Erythroblast (primary cell): ENCODE measurements around the gene C4orf36.

Source experiments
- DNase-seq, 2 experiments: peaks; one replicate each; lab custom pipeline; 2025; lab: John Stamatoyannopoulos, UW
- GATA1 ChIP-seq: IDR thresholded peaks from 2 replicates; pipeline ENCODE4 v1.6.1; 2011; ENCODE audit warnings: low read depth, mild to moderate bottlenecking, control low read depth, low read length, moderate library complexity
- POLR2A ChIP-seq: IDR thresholded peaks from 2 replicates; pipeline ENCODE4 v1.6.1; 2011; ENCODE audit warnings: mild to moderate bottlenecking, low read length

Gene C4orf36

GRCh38 chr4:86856896-86857295 lies 35.3 kb downstream of the C4orf36 start:
- TF ChIP-seq GATA1 (no peak), POLR2A (no peak)
- no peak for DNase-seq

- TF ChIP-seq GATA1 (no peak), POLR2A (no peak)
- DNase-seq, result no peak
Observed at GRCh38 chr4:86855572-86855971, 36.6 kb downstream of the C4orf36 start.

DNA sequence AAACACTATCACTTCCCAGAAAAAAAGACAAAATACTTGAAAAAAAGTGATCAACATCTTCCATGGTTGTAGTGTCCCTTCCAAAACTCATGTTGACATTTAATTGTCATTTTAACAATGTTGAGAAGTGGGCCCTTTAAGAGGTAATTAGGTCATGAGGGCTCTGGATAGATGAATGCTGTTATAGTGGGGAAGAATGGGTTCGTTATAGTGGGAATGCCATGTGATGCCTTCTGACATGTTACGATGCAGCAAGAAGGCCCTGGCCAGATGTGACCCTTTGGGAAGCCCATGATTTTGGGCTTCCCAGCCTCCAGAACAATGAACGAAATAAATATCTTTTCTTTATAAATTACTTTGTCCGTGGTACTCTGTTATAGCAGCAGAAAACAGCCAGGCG lies 39.0 kb downstream of the C4orf36 start:
- DNase-seq, result no peak
- no peak for TF ChIP-seq POLR2A
- TF ChIP-seq GATA1, result no peak

DNA sequence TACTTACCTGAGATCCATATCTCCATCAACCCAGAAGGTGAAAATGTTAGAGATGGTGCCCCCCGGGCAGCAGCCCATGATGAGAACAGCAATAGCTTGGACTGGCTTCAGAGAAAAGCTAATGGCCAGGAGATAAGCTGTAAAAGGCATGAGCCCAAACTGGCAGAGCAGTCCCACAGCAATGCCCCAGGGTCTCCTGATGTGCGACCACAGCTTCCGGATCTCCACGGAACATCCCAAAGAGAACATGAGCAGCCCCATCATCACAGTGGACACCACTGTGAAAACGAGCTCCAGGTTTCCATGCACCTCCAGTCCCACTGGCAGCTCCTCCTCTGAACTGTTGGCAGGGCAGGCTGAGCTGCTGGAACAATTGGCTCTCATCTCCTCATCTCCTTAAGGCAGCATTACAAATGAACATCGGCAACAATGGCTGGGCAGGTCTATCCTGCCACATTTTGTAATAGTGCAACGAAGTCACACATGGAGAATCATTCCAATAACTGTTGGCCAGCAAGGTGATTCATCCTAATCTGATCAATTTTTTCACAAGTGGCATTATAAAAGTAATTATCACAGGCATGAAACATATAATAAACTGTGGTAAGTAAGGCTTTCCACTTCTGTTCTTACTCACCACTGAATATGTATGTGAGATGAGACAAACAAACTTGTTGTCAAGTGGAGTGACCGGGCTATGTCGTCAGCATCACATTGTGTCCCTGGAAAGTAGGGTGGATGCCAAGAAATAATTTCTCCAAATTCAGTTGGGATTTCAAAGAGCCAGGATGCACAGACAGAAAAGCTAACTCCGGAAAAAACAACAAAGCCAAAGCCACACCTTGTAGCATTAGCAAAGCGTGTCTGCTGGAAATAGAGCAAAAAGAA lies 43.2 kb downstream of the C4orf36 start, which contains the start of gene SLC10A6:
Gene SLC10A6 (minus strand): TSS at position 653 of the 888 bp plus-strand sequence. CDS start 269 bp downstream, at position 384.
- DNase-seq, result no peak
- no peak for TF ChIP-seq GATA1
- no peak for TF ChIP-seq POLR2A

- no peak for TF ChIP-seq POLR2A
- no peak for TF ChIP-seq GATA1
- DNase-seq, result no peak
Observed at GRCh38 chr4:86848136-86848535, 44.1 kb downstream of the C4orf36 start.

- TF ChIP-seq GATA1 (no peak), POLR2A (no peak)
- no peak for DNase-seq
Observed at GRCh38 chr4:86847571-86847970, 44.7 kb downstream of the C4orf36 start.

DNA sequence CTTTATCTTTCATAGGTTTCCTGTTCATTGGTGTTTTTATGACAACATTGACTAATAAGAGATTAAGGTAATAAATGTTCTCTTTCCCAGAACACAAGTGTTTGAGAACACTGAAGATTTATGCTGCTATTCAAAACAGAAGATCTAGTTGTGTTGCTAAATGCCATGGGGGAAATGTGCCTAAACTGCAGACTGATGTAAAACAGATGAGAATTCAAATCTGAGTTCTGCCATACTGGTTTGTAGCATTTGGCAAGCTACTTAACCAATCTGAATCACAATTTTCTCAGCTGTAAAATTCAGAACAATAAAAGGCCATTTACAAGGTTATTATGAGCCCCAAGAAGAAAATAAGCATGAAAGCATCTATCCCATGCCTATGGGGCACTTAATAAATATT lies 45.3 kb downstream of the C4orf36 start:
- TF ChIP-seq GATA1 (no peak), POLR2A (no peak)
- no peak for DNase-seq

GRCh38 chr4:86845593-86845992 lies 46.6 kb downstream of the C4orf36 start:
- no peak for DNase-seq
- TF ChIP-seq GATA1 (no peak), POLR2A (no peak)

DNA sequence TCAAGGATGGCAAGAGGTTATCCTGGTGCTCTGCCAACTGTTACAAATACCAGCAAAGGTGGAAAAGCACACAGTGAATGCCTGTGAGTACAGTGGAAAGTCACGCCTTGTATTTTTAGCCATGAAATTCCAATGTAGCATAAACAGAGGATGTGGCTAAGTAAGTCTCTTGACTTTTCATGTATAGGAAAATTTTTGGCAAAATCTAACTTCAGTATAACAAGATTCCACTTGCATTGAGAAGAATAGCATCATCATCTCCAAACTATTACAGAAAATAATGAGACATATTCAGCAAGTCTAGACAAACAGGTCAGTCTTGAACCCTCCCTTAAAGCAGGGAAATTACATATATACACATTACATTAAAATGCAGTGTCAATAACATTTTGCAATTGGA lies 50.9 kb downstream of the C4orf36 start:
- no peak for DNase-seq
- TF ChIP-seq GATA1 (no peak), POLR2A (no peak)

GRCh38 chr4:86840858-86841257 lies 51.4 kb downstream of the C4orf36 start:
- TF ChIP-seq POLR2A, result no peak
- no peak for TF ChIP-seq GATA1
- no peak for DNase-seq

GRCh38 chr4:86837691-86838503 lies 54.3 kb downstream of the C4orf36 start:
- DNase-seq, result no peak
- TF ChIP-seq GATA1, result no peak
- TF ChIP-seq POLR2A, result no peak

- TF ChIP-seq GATA1 (no peak), POLR2A (no peak)
- DNase-seq, result no peak
Observed at GRCh38 chr4:86835677-86836076, 56.5 kb downstream of the C4orf36 start.

GRCh38 chr4:86834901-86835300 lies 57.3 kb downstream of the C4orf36 start:
- TF ChIP-seq GATA1, result no peak
- no peak for TF ChIP-seq POLR2A
- DNase-seq, result no peak

GRCh38 chr4:86833615-86834014 lies 58.6 kb downstream of the C4orf36 start:
- TF ChIP-seq GATA1, result no peak
- no peak for TF ChIP-seq POLR2A
- no peak for DNase-seq
